ENCODE measurements around the gene GNPAT. TPM values are rescaled to one million over a fixed set of nuclear protein-coding genes. Genes with fewer than 3 reads are reported as not detected.

Gene GNPAT
- total and polyA plus RNA-seq, 10 of the 15 experiments (the other 5 are each of a cell fraction or from before 2014, with no cell fraction given) = 24.0 to 70.6 (median 47.2) TPM

DNA sequence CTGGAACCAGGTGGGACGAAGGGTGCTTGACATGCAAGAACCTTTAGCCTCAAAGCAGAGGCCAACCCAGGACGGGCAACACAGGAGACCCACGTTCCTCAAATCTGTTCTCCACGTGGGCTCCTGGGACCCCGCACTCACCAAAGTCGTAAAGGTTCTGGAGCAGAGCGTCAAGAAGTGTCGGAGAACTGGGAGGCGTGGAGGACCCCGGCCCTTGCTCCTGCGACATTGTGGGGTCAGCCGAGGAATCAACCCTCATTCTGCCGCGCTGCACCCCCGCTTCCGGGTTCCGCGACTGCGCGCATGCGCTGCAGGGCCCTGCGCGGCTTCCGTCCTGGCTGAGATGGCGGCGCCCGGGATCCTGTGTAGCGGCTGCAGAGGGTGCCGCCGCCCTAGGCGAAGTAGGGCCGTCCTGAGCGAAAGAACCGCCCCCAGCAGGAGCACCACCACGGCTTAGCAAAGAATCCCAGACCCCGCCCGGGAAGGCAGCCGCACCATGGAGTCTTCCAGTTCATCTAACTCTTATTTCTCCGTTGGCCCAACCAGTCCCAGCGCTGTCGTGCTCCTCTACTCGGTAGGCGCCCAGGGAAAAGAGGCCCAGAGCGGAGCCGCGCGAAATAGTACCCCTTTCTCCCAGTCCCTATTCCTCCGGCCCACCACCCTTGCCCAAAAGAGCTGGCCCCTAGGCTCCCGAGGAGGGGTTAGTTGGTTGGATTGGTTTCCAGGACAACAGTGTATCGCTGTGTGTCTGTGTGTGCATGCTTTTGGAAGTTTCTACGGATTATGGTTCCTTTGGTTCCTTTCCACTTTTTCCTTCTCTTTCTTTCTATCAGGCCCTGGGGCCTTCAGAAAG lies at the start of gene GNPAT (continued):
- peak; percentile 63 for TF ChIP-seq MYC (IDR thresholded peaks at IDR 0.05; ENCODE audit: insufficient read depth, insufficient read length, insufficient replicate concordance, low read length, severe bottlenecking)
- TF ChIP-seq RB1 (IDR thresholded peaks at IDR 0.05; ENCODE audit: borderline replicate concordance) = peak; percentile 78; the same call in 1 of the 2 replicates
- peak; percentile 45; the same call in 1 of the 2 replicates for TF ChIP-seq CHD2 (IDR thresholded peaks at IDR 0.05; ENCODE audit: borderline replicate concordance, low read depth, low read length)
- TF ChIP-seq JUNB (IDR thresholded peaks at IDR 0.05) = no peak
- TF ChIP-seq SIN3A (IDR thresholded peaks at IDR 0.05; ENCODE audit: low read depth, low read length) = 0 out of 2 replicates have a peak, but pooled peaks have one; percentile 60
- TF ChIP-seq POLR2AphosphoS2 (IDR thresholded peaks at IDR 0.05; ENCODE audit: low read depth, low read length) = peak; percentile 88
- peak; percentile 64 for TF ChIP-seq RELA (IDR thresholded peaks at IDR 0.05; ENCODE audit: borderline replicate concordance, partially characterized antibody)
- TF ChIP-seq MXI1 (IDR thresholded peaks at IDR 0.05; ENCODE audit: low read depth, low read length) = peak; percentile 88
- TF ChIP-seq SIX5 (IDR thresholded peaks at IDR 0.05; ENCODE audit: low read depth, low read length, severe bottlenecking) = peak; percentile 49

DNA sequence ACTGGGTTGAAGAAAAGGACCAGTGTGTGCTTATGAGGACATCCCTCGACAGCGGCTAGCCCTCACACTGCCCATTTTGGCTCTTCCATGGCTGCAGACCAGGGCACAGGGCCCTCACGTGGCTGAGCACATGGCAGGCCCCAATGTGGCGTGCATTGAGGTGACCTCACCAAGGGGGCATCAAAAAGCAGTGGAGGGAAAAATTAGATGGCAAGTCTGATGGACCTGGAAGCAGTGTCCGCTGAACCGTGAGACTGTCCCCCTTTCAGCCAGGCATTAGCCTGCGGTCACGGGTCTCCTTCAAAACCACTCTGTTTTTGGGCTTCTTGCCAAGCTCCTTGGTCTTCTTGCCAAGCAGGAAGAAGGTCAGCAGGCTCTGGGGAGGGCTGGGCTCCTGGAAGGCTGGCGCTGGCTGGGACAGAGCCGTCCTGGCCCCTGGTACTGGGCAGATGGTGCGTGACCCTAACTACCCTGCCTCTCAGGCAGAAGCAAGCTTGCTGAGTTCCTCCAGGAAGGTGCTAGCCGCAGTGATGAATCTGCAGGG lies 48.3 kb upstream of the GNPAT start:
- Histone ChIP-seq H3K27ac (ENCODE audit: control insufficient read depth, insufficient read depth) (no peak overlapping the region), H3K9me3 (replicated peaks; ENCODE audit: control insufficient read depth, insufficient read depth, low read length) (no peaks in the 10 kb centered on the region), H2AFZ (ENCODE audit: control insufficient read depth, low read depth, low read length) (no peak overlapping the region), H3K4me2 (ENCODE audit: control insufficient read depth, insufficient read depth) (no peak overlapping the region), H3K36me3 (ENCODE audit: control insufficient read depth in 2 of 2, insufficient read depth in 2 of 2, low read length in 1 of 2) (no peaks in the 10 kb centered on the region), H4K20me1 (ENCODE audit: control insufficient read depth, insufficient read depth) (no peaks in the 10 kb centered on the region), H3K27me3 (replicated peaks in 1 of 2; ENCODE audit: control insufficient read depth in 2 of 2, insufficient read depth in 2 of 2, low read length in 1 of 2) (no peaks in the 10 kb centered on the region; a peak in 1 of 4 replicates), H3K79me2 (ENCODE audit: control insufficient read depth, insufficient read depth, low read length) (no peaks in the 10 kb centered on the region), H3K9ac (ENCODE audit: control insufficient read depth, insufficient read depth, low read length) (no peak overlapping the region), H3K4me1 (ENCODE audit: control insufficient read depth, insufficient read depth, low read length) (no peaks in the 10 kb centered on the region), H3K4me3 (no peak overlapping the region)
- FAIRE-seq = no peak
- ChIA-PET POLR2A (no interaction called here), SMC1A (ENCODE audit: uncharacterized antibody, unreplicated experiment) (no interaction called here), CTCF (no interaction called here), RAD21 (ENCODE audit: unreplicated experiment) (no interaction called here)
- no TSS peak for BruUV-seq (replicated peaks)
- no peak for ATAC-seq
- 31% methylated on average over 12 of the region's 12 CpGs for WGBS (ENCODE audit: insufficient coverage, insufficient replicate concordance, low lambda C conversion rate, missing lambda C conversion rate)
- no peak for DNase-seq (ENCODE audit: low read depth, low spot score)
- in situ Hi-C loops (cut with MboI) = no loop called here
- intact Hi-C loops (cut with micrococcal nuclease; ENCODE audit: unreplicated experiment) = no loop called here
- TF ChIP-seq ESRRA (IDR thresholded peaks at IDR 0.05; ENCODE audit: low read length) (no peak), NR2F1 (conservative IDR thresholded peaks at IDR 0.05) (no peak), BRCA1 (IDR thresholded peaks at IDR 0.05; ENCODE audit: low read depth, low read length) (no peak), TCF12 (IDR thresholded peaks at IDR 0.05; ENCODE audit: low read depth, low read length) (no peak), YY1 (IDR thresholded peaks at IDR 0.05; ENCODE audit: low read depth, low read length) (no peak), TAF1 (IDR thresholded peaks at IDR 0.05; ENCODE audit: borderline replicate concordance, low read depth, low read length) (no peak), POLR2A (IDR thresholded peaks at IDR 0.05; ENCODE audit: low read depth, low read length) (no peak), NKRF (conservative IDR thresholded peaks at IDR 0.05) (no peak), NFYA (IDR thresholded peaks at IDR 0.05; ENCODE audit: borderline replicate concordance, low read depth, low read length) (no peak), MXI1 (IDR thresholded peaks at IDR 0.05; ENCODE audit: low read depth, low read length) (no peak), ZNF217 (IDR thresholded peaks at IDR 0.05) (no peak)

All from GM12878 (cell line).